VCaP (cell line): Measurements from ENCODE around the gene DNAH10.

ENCODE experiments used
- H3K27ac ChIP-seq: fragments of 450-650 bp; 2 replicates; pipeline ENCODE4 v1.5.1; 2017
- CTCF ChIP-seq: fragments of 450-650 bp; conservative IDR thresholded peaks from 2 replicates; pipeline ENCODE4 v1.5.1; 2017; ENCODE audit warnings: mild to moderate bottlenecking, moderate library complexity

Gene DNAH10

GRCh38 chr12:123747309-123747708 lies 14.8 kb upstream of the DNAH10 start:
- TF ChIP-seq CTCF = no peak
- H3K27ac ChIP-seq = no peak overlapping the region

GRCh38 chr12:123748161-123748560 lies 13.9 kb upstream of the DNAH10 start:
- no peak for TF ChIP-seq CTCF
- H3K27ac ChIP-seq = no peak overlapping the region

GRCh38 chr12:123748661-123749060 lies 13.4 kb upstream of the DNAH10 start:
- no peak for TF ChIP-seq CTCF
- no peak overlapping the region for H3K27ac ChIP-seq

- TF ChIP-seq CTCF = no peak
- no peak overlapping the region for H3K27ac ChIP-seq
Observed at GRCh38 chr12:123749355-123749754, 12.7 kb upstream of the DNAH10 start.

GRCh38 chr12:123750159-123750656 lies 11.9 kb upstream of the DNAH10 start:
- no peak for TF ChIP-seq CTCF

GRCh38 chr12:123752046-123752445 lies 10.1 kb upstream of the DNAH10 start:
- H3K27ac ChIP-seq = no peak overlapping the region
- TF ChIP-seq CTCF = no peak

More at GRCh38 chr12:123750159-123750656, 11.9 kb upstream of the DNAH10 start:
- H3K27ac ChIP-seq = no peak overlapping the region

- no peak overlapping the region for H3K27ac ChIP-seq
- no peak; the same call in 1 of the 2 replicates for TF ChIP-seq CTCF
Observed at GRCh38 chr12:123754041-123754772, 7.9 kb upstream of the DNAH10 start.
